ENCODE measurements around the gene LEF1.

LEF1 gene

DNA sequence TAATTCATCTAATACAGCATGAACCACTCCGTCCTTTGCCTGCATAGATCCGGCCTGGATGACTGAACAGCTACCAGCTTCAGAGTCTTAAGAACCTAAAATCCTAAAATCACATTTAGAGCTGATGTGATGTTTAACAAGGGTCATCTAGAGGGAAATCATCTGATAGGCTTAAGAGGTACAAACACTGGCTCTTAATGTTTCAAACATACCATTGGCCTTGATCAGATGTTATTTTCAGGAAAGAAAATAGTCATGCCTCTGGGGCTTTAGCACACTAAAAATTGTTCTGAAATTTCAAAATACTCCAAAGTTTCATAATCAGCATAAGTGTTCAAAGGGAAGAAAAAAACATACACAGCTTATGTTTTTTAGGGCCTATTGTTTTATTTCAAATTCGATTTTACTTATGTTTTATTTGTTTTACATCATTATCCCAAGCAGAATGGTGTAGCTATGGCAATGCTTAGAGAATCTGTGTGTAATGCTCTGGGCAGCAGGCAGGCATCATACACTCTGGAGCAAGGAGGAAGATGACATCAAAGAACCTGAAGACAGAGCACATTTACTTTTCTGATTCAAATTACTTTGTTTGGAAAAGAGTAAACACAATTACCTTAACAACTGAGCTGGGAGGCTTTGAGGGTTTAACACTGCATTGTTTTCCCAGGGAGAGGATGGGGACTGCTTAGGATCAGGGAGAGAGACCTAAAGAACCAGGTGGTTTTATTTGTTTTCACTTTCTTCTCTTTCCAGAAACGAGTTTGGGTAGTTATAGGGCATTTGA lies 25.3 kb upstream of the LEF1 start:
- TF ChIP-seq RAD21 (IDR thresholded peaks at IDR 0.05; ENCODE audit: low read depth) = no peak
- no peak for TF ChIP-seq CREB1 (IDR thresholded peaks at IDR 0.05; ENCODE audit: low read depth)
- no peak for TF ChIP-seq NFIC (IDR thresholded peaks at IDR 0.05)
- TF ChIP-seq CEBPB (IDR thresholded peaks at IDR 0.05) = no peak
- no peak for TF ChIP-seq TAF1 (IDR thresholded peaks at IDR 0.05; ENCODE audit: low read depth)
- TF ChIP-seq YY1 (IDR thresholded peaks at IDR 0.05; ENCODE audit: low read depth) = no peak
- no peak for TF ChIP-seq EP300 (IDR thresholded peaks at IDR 0.05; ENCODE audit: borderline replicate concordance)
- no peak for TF ChIP-seq EGR1 (IDR thresholded peaks at IDR 0.05)
- TF ChIP-seq TCF12 (IDR thresholded peaks at IDR 0.05; ENCODE audit: low read depth) = no peak
- TF ChIP-seq, protein P1, sequence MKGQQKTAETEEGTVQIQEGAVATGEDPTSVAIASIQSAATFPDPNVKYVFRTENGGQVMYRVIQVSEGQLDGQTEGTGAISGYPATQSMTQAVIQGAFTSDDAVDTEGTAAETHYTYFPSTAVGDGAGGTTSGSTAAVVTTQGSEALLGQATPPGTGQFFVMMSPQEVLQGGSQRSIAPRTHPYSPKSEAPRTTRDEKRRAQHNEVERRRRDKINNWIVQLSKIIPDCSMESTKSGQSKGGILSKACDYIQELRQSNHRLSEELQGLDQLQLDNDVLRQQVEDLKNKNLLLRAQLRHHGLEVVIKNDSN (IDR thresholded peaks at IDR 0.05) = no peak
- TF ChIP-seq, protein P2, sequence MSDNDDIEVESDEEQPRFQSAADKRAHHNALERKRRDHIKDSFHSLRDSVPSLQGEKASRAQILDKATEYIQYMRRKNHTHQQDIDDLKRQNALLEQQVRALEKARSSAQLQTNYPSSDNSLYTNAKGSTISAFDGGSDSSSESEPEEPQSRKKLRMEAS (IDR thresholded peaks at IDR 0.05) = no peak

DNA sequence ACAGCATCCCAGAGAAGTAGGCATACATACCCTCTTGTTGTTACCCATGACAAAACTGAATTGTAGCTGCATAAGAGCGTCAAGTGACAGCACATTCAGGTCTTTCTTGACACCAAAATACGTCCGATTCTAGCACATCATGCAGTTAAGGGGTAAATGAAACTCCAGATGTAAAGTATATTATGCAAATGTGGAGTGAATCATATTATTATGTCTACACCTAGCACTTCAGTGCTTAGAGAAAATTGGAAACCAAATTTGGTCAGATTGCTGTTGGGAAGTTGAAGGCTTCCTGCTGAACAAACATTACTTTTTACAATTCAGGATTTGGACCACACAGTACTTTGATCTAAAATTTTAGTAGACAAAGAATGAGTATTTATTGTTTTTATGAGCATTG lies 24.2 kb upstream of the LEF1 start:
- TF ChIP-seq NFIC (IDR thresholded peaks at IDR 0.05) (no peak), RAD21 (IDR thresholded peaks at IDR 0.05; ENCODE audit: low read depth) (no peak), TCF12 (IDR thresholded peaks at IDR 0.05; ENCODE audit: low read depth) (no peak), EP300 (IDR thresholded peaks at IDR 0.05; ENCODE audit: borderline replicate concordance) (no peak), TAF1 (IDR thresholded peaks at IDR 0.05; ENCODE audit: low read depth) (no peak), EGR1 (IDR thresholded peaks at IDR 0.05) (no peak), CEBPB (IDR thresholded peaks at IDR 0.05) (no peak), YY1 (IDR thresholded peaks at IDR 0.05; ENCODE audit: low read depth) (no peak), TEAD4 (IDR thresholded peaks at IDR 0.05) (no peak), CREB1 (IDR thresholded peaks at IDR 0.05; ENCODE audit: low read depth) (no peak), ZBTB7A (IDR thresholded peaks at IDR 0.05; ENCODE audit: low read depth) (no peak), FOXM1 (IDR thresholded peaks at IDR 0.05; ENCODE audit: borderline replicate concordance, low read depth) (no peak)
- TF ChIP-seq, protein P1 (IDR thresholded peaks at IDR 0.05) = no peak
- TF ChIP-seq, protein P3, sequence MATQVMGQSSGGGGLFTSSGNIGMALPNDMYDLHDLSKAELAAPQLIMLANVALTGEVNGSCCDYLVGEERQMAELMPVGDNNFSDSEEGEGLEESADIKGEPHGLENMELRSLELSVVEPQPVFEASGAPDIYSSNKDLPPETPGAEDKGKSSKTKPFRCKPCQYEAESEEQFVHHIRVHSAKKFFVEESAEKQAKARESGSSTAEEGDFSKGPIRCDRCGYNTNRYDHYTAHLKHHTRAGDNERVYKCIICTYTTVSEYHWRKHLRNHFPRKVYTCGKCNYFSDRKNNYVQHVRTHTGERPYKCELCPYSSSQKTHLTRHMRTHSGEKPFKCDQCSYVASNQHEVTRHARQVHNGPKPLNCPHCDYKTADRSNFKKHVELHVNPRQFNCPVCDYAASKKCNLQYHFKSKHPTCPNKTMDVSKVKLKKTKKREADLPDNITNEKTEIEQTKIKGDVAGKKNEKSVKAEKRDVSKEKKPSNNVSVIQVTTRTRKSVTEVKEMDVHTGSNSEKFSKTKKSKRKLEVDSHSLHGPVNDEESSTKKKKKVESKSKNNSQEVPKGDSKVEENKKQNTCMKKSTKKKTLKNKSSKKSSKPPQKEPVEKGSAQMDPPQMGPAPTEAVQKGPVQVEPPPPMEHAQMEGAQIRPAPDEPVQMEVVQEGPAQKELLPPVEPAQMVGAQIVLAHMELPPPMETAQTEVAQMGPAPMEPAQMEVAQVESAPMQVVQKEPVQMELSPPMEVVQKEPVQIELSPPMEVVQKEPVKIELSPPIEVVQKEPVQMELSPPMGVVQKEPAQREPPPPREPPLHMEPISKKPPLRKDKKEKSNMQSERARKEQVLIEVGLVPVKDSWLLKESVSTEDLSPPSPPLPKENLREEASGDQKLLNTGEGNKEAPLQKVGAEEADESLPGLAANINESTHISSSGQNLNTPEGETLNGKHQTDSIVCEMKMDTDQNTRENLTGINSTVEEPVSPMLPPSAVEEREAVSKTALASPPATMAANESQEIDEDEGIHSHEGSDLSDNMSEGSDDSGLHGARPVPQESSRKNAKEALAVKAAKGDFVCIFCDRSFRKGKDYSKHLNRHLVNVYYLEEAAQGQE (IDR thresholded peaks at IDR 0.05; ENCODE audit: low read depth) = no peak
- TF ChIP-seq, protein P2 (IDR thresholded peaks at IDR 0.05) = no peak

DNA sequence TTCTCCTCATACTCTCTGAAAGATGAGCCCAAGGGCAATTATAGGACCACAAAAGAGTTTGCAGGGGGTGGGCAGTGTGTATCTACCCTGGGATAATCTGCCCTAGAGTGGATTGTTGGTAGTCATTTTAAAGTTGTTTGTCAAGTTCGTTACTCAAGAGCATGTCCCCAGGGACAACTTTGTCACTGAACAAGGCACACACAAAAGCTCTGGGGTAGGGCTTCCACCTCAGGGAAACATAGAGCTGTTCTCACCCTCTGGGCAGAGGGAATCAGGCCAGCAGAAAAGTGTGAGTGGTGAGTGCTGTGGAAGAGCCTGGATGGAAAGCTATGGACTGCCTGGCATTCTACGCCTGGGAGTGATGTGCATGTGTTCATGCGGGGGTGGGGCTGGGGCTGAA lies 23.3 kb upstream of the LEF1 start:
- TF ChIP-seq TCF12 (IDR thresholded peaks at IDR 0.05; ENCODE audit: low read depth) (no peak), NFIC (IDR thresholded peaks at IDR 0.05) (no peak), EGR1 (IDR thresholded peaks at IDR 0.05) (no peak), TAF1 (IDR thresholded peaks at IDR 0.05; ENCODE audit: low read depth) (no peak), ZBTB7A (IDR thresholded peaks at IDR 0.05; ENCODE audit: low read depth) (no peak), TEAD4 (IDR thresholded peaks at IDR 0.05) (no peak), FOXM1 (IDR thresholded peaks at IDR 0.05; ENCODE audit: borderline replicate concordance, low read depth) (no peak), YY1 (IDR thresholded peaks at IDR 0.05; ENCODE audit: low read depth) (no peak), CEBPB (IDR thresholded peaks at IDR 0.05) (no peak)
- TF ChIP-seq, protein P3 (IDR thresholded peaks at IDR 0.05; ENCODE audit: low read depth) = no peak
- TF ChIP-seq, protein P1 (IDR thresholded peaks at IDR 0.05) = no peak

DNA sequence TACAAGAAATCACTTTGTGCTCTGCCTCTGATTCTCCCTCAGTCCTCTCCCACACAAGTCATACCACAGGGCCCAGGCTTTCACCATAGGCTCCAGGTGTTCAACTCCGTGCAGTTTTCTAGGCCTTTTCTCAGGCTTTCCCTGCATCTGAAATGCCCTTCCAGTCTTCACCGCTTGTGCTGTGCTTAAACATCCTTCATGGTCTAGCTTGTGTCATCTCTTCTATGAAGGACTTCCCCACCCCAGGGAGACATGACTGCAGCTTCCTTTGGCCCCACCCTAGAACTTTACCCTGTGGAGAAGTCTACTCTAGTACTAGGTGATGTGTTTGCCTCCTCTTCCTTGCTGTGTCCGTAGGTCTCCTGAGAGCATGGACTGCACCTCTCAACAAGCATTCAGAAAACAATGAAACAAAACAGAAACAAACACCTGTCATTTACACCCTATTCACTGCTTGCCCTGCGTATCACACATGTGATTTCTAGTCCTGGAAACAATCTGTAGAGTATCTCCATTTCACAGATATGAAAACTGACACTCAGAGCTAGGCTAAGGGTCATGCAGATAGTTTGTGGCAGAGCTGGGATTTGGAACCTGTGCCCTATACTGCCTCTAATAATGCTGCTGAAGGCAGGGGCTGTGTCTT lies 22.7 kb upstream of the LEF1 start:
- TF ChIP-seq, protein P1 (IDR thresholded peaks at IDR 0.05) = no peak
- TF ChIP-seq NFIC (IDR thresholded peaks at IDR 0.05) = no peak
- TF ChIP-seq TAF1 (IDR thresholded peaks at IDR 0.05; ENCODE audit: low read depth) = no peak
- no peak for TF ChIP-seq EGR1 (IDR thresholded peaks at IDR 0.05)
- no peak for TF ChIP-seq ZBTB7A (IDR thresholded peaks at IDR 0.05; ENCODE audit: low read depth)
- no peak for TF ChIP-seq EP300 (IDR thresholded peaks at IDR 0.05; ENCODE audit: borderline replicate concordance)
- no peak for TF ChIP-seq FOXM1 (IDR thresholded peaks at IDR 0.05; ENCODE audit: borderline replicate concordance, low read depth)
- TF ChIP-seq CREB1 (IDR thresholded peaks at IDR 0.05; ENCODE audit: low read depth) = no peak
- TF ChIP-seq, protein P2 (IDR thresholded peaks at IDR 0.05) = no peak
- TF ChIP-seq TEAD4 (IDR thresholded peaks at IDR 0.05) = no peak
- TF ChIP-seq YY1 (IDR thresholded peaks at IDR 0.05; ENCODE audit: low read depth) = no peak
- TF ChIP-seq TCF12 (IDR thresholded peaks at IDR 0.05; ENCODE audit: low read depth) = no peak
- TF ChIP-seq CEBPB (IDR thresholded peaks at IDR 0.05) = no peak
- TF ChIP-seq RAD21 (IDR thresholded peaks at IDR 0.05; ENCODE audit: low read depth) = no peak
- TF ChIP-seq, protein P3 (IDR thresholded peaks at IDR 0.05; ENCODE audit: low read depth) = no peak
